Breast epithelium (tissue), 3 donors: ENCODE measurements around the gene RASA3.

Experiments used
- CTCF ChIP-seq, 3 donors: fragments of 450-650 bp; IDR thresholded peaks; one replicate each; pipeline ENCODE4 v1.5.1; 2016 to 2017; ENCODE audit warnings: antibody characterized with exemption in 3 of 3, mild to moderate bottlenecking in 3 of 3, moderate library complexity in 3 of 3
- POLR2A ChIP-seq: fragments of 450-650 bp; IDR thresholded peaks from one replicate; pipeline ENCODE4 v1.6.1; 2016; ENCODE audit warnings: antibody characterized with exemption, mild to moderate bottlenecking, moderate library complexity
- POLR2AphosphoS5 ChIP-seq, 3 donors: sonication (generic); formaldehyde crosslinking; IDR thresholded peaks; one replicate each; pipeline ENCODE4 v1.6.1; 2017; ENCODE audit warnings: antibody characterized with exemption in 3 of 3

- TF ChIP-seq POLR2A (no peak), CTCF (IDR thresholded peaks at IDR 0.05) (no peak), POLR2AphosphoS5 (IDR thresholded peaks at IDR 0.05) (no peak)
These were observed 11.6 kb upstream of the RASA3 start for GRCh38 chr13:114143806-114144605.
